ACHN (cell line): Measurements from ENCODE around the gene IL15RA.
"Not testable (repeated sequence)": the region's sequence is repeated elsewhere in the genome, so short reads cannot be mapped to it uniquely, and the experiment has no call there.

ENCODE experiments used
- DNase-seq: peaks from one replicate; pipeline ENCODE4 v3.0.0-alpha.2; 2015
- in situ Hi-C: cut with HindIII; loops from 2 replicates; pipeline ENCODE4 v1.10.0; 2017; ENCODE audit warnings: low sequenced_read_pairs, low pct_ligation_motif_present, low pct_unique_long_range_greater_than_20kb

IL15RA gene

DNA sequence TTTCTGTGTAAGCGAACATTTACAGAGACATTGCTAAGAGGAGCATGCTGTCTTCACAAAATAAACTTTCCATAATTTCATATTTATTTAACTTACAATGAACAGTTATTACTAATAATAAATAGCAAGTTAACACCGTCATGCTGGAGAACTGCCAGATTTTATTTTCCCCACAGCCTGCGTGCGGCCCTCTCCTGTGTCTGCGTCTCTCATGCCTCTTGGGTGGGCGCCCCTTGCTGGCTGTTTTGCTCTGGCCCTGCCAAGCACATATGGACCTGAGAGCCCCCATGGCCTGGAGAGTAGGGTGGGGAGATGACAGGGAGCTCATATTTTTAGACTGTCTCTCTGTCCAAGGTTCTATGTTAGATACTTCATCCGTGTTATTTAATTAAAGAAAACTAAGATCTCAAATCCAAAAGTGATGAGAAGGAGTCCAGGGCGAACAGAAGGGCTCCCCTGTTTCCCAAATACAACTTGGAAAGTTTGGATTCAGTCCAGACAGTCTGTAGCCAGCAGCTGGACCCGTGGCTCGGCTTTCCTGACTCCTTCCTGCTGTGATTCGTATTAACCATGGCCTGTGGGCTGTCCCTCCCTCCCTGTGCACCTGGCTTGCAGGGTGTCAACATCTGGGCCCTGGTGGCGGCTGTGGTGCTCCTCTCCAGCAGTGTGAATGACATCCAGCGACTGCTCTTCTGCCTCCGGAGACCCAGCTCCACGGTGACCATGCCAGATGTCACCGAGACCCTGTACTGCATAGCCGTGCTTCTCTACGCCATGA is 66.8 kb downstream of the IL15RA start:
- in situ Hi-C loops, result no loop called here
- no peak for DNase-seq

DNA sequence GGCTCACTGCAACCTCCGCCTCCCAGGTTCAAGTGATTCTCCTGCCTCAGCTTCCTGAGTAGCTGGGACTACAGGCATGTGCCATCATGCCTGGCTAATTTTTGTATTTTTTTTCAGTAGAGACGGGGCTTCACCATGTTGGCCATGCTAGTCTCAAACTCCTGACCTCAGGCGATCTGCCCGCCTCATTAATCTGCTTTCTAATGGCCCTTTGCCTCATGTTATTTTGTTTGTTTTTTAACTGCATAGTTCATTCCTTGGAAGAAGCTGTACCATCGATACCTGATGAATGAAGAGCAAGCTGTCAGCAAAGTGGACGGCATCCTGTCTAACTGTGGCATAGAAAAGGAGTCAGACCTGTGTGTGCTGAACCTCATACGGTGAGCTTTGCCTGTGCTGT is 68.7 kb downstream of the IL15RA start:
- in situ Hi-C loops, DNase-seq: not testable (repeated sequence)

DNA sequence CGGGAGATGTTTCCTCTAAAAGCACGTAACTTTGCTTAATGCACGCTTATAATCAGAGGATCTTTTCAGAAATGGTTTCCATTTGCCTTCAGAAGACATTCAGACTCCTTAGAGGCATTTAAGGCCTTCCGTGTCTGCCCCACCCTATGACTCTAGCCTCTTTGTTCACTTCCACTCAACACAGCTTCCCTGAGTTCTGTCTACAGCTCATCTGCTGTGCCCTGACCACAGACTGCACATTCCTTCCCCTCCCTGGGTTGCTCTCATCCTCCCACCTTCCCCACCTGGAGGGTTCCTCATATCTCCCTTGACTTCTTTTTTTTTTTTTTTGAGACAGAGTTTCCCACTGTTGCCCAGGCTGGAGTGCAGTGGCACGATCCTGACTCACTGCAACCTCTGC is 70.7 kb downstream of the IL15RA start:
- in situ Hi-C loops, result no loop called here
- DNase-seq, result no peak

DNA sequence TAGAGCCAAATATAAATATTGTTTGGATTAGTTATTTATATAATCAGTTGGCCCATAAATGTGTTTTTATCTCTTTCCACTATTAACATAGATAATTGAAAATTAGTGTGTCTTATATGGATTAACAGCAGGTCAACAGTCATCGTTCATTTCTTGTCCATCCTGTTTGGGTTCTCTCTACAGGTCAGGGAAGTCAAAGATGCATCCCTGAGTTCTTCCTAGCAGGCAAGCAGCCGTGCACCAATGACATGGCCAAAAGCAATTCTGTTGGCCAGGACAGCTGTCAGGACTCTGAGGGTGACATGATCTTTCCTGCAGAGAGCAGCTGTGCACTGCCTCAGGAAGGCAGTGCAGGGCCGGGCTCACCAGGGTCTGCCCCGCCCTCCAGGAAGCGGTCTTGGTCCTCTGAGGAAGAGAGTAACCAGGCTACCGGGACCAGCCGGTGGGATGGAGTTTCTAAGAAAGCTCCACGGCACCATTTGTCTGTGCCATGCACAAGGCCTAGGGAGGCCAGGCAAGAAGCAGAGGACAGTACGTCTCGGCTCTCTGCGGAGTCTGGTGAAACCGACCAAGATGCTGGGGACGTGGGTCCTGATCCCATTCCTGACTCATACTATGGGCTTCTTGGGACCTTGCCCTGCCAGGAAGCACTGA is 71.4 kb downstream of the IL15RA start:
- in situ Hi-C loops, result no loop called here
- DNase-seq, result no peak

DNA sequence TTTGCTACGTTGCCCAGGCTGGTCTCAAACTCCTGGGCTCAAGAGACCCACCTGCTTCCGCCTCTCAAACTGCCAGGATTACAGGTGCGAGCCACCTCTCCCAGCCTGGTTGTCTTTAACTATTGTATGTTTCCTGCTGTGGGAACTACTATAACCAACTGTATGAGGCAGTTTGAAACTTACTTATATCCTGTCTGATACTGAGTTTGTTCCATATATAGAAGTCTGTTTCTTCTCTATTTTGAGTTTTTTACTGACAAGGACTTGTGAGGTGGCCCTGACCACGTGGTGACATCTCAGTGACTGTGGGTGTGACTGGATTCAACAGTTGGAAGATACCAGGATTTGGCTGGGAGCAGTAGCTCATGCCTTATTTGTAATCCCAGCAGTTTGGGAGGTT is 73.1 kb downstream of the IL15RA start:
- in situ Hi-C loops, result no loop called here
- no peak for DNase-seq

DNA sequence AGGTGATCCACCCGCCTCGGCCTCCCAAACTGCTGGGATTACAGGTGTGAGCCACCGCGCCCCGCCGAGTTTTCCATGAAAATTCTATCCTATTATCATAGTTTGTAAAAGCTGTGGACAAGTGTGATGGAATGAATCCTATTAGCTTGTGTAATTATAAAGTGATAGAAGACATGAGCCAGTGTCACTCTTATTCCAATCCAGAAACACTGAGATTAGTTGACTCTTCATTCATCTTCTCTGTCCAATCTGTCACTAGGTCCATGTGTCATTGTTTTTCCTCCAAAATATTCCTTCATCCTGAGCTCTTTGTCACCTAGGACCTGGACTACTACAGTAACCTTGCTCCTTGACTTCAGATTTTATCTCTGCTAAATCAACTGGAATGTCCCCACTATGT is 73.8 kb downstream of the IL15RA start:
- DNase-seq, result no peak
- in situ Hi-C loops, result no loop called here

DNA sequence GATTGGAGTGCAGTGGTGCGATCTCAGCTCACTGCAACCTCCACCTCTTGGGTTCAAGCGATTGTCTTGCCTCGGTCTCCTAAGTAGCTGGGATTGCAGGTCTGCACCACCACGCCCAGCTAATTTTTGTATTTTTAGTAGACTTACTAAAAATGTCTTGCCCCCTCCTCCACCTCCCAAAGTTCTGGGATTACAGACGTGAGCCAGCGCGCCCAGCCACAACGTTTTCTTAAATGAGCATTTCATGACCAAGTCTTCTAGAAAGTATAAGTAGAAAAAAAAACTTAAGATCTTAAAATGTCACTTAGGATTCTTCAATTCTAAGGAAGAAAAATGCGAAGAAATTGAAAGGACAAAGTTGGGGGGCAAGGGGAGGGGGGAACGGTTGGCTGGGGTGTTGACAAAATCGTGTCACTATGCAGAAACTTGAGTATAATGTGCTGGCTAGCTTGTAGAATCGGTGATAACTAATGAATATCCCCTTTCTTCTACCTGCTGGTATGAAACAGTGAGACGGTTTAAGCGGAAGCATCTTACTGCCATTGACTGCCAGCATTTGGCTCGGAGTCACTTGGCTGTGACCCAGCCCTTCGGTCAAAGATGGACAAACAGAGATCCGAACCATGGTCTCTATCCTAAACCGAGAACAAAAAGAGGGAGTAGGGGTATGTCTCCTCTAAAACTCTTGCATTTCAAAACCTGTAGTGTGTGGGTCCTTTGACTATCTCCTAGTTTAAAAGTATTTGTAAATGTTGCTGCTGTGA is 74.7 kb downstream of the IL15RA start:
- in situ Hi-C loops, result no loop called here
- DNase-seq, result no peak
